ENCODE data around the gene GTF3C2. TPM values are rescaled to one million over a fixed set of nuclear protein-coding genes. Genes with fewer than 3 reads are reported as not detected.

Gene GTF3C2
- total RNA-seq, 1 experiment from 2014 or later: 36.2 TPM

GRCh38 chr2:27281855-27282559 lies 74.6 kb downstream of the GTF3C2 start, which contains the start of gene TRIM54:
Gene TRIM54, plus strand, starts transcription at chr2:27282429. Its CDS starts 303 bp downstream, at chr2:27282732.
- no peaks in the 10 kb centered on the region for H3K36me3 ChIP-seq
- H3K9me3 ChIP-seq (replicated peaks): no peaks in the 10 kb centered on the region
- no peak for DNase-seq (ENCODE audit: low read depth in 1 of 2, low spot score in 2 of 2)
- H3K27me3 ChIP-seq (replicated peaks): 0 out of 2 replicates have a peak, but pooled peaks cover 5% of the 10 kb centered on the region
- no peak within 1 kb of the TSS for H3K27ac ChIP-seq
- H3K4me3 ChIP-seq: no peak within 1 kb of the TSS
- H3K4me1 ChIP-seq (replicated peaks): peaks cover 16% of the 10 kb centered on the region

GRCh38 chr2:27281442-27281841 lies 75.1 kb downstream of the GTF3C2 start:
- H3K27me3 ChIP-seq (replicated peaks): 0 out of 2 replicates have a peak, but pooled peaks cover 5% of the 10 kb centered on the region
- no peak for DNase-seq (ENCODE audit: low read depth in 1 of 2, low spot score in 2 of 2)
- no peak overlapping the region for H3K27ac ChIP-seq
- H3K4me3 ChIP-seq: no peak overlapping the region
- H3K36me3 ChIP-seq: no peaks in the 10 kb centered on the region
- H3K9me3 ChIP-seq (replicated peaks): no peaks in the 10 kb centered on the region
- H3K4me1 ChIP-seq (replicated peaks): peaks cover 16% of the 10 kb centered on the region

GRCh38 chr2:27280826-27281225 lies 75.7 kb downstream of the GTF3C2 start:
- H3K27me3 ChIP-seq (replicated peaks): 0 out of 2 replicates have a peak, but pooled peaks cover 5% of the 10 kb centered on the region
- no peaks in the 10 kb centered on the region for H3K36me3 ChIP-seq
- no peak for DNase-seq (ENCODE audit: low read depth in 1 of 2, low spot score in 2 of 2)
- H3K9me3 ChIP-seq (replicated peaks): no peaks in the 10 kb centered on the region
- H3K4me3 ChIP-seq: no peak overlapping the region
- peaks cover 16% of the 10 kb centered on the region for H3K4me1 ChIP-seq (replicated peaks)
- no peak overlapping the region for H3K27ac ChIP-seq

GRCh38 chr2:27278010-27278409 lies 78.6 kb downstream of the GTF3C2 start:
- Histone ChIP-seq H3K27me3 (replicated peaks) (0 out of 2 replicates have a peak, but pooled peaks cover 5% of the 10 kb centered on the region), H3K36me3 (no peaks in the 10 kb centered on the region), H3K4me1 (replicated peaks) (peaks cover 15% of the 10 kb centered on the region), H3K9me3 (replicated peaks) (no peaks in the 10 kb centered on the region), H3K27ac (no peak overlapping the region), H3K4me3 (no peak overlapping the region)
- no peak for DNase-seq (ENCODE audit: low read depth in 1 of 2, low spot score in 2 of 2)

Other genes starting within 250 kb of the GTF3C2 start
- gene CGREF1, start 237.6 kb downstream of the GTF3C2 start, total RNA-seq (2014; rRNA removed; shearing (Covaris generic)): 2.1 and 3.1 TPM in 2 replicates
- gene ABHD1, start 232.9 kb downstream of the GTF3C2 start, total RNA-seq (2014; rRNA removed; shearing (Covaris generic)): not detected in 2 replicates
- gene PREB, start 222.1 kb downstream of the GTF3C2 start, total RNA-seq (2014; rRNA removed; shearing (Covaris generic)): 87.4 and 101 TPM in 2 replicates
- gene PRR30, start 217.4 kb downstream of the GTF3C2 start, total RNA-seq (2014; rRNA removed; shearing (Covaris generic)): not detected in 2 replicates
- not detected in 2 replicates for gene TCF23, start 207.8 kb downstream of the GTF3C2 start, total RNA-seq (2014; rRNA removed; shearing (Covaris generic))
- 104 and 153 TPM in 2 replicates for gene ATRAID, start 144.7 kb downstream of the GTF3C2 start, total RNA-seq (2014; rRNA removed; shearing (Covaris generic))
- gene SLC5A6, start 144.5 kb downstream of the GTF3C2 start, total RNA-seq (2014; rRNA removed; shearing (Covaris generic)): 40.8 and 42.0 TPM in 2 replicates
- 17.0 and 17.6 TPM in 2 replicates for gene CAD, start 139.4 kb downstream of the GTF3C2 start, total RNA-seq (2014; rRNA removed; shearing (Covaris generic))
- gene SLC30A3, start 93.7 kb downstream of the GTF3C2 start, total RNA-seq (2014; rRNA removed; shearing (Covaris generic)): not detected in 2 replicates
- gene DNAJC5G, start 81.3 kb downstream of the GTF3C2 start, total RNA-seq (2014; rRNA removed; shearing (Covaris generic)): not detected in 2 replicates
- not detected in 2 replicates for gene TRIM54, start 74.3 kb downstream of the GTF3C2 start, total RNA-seq (2014; rRNA removed; shearing (Covaris generic))
- gene UCN, start 48.3 kb downstream of the GTF3C2 start, total RNA-seq (2014; rRNA removed; shearing (Covaris generic)): 0.21 and 6.8 TPM in 2 replicates
- gene MPV17, start 33.7 kb downstream of the GTF3C2 start, total RNA-seq (2014; rRNA removed; shearing (Covaris generic)): 88.0 and 88.3 TPM in 2 replicates
- gene EIF2B4, start 13.6 kb upstream of the GTF3C2 start, total RNA-seq (2014; rRNA removed; shearing (Covaris generic)): 29.8 and 52.1 TPM in 2 replicates
- 148 and 170 TPM in 2 replicates for gene SNX17, start 13.9 kb upstream of the GTF3C2 start, total RNA-seq (2014; rRNA removed; shearing (Covaris generic))
- gene ZNF513, start 24.0 kb upstream of the GTF3C2 start, total RNA-seq (2014; rRNA removed; shearing (Covaris generic)): 7.7 and 13.1 TPM in 2 replicates
- gene PPM1G, start 52.8 kb upstream of the GTF3C2 start, total RNA-seq (2014; rRNA removed; shearing (Covaris generic)): 144 and 147 TPM in 2 replicates
- 83.1 and 132 TPM in 2 replicates for gene NRBP1, start 71.9 kb upstream of the GTF3C2 start, total RNA-seq (2014; rRNA removed; shearing (Covaris generic))
- not detected in 2 replicates for gene KRTCAP3, start 85.6 kb upstream of the GTF3C2 start, total RNA-seq (2014; rRNA removed; shearing (Covaris generic))
- gene IFT172, start 133.0 kb upstream of the GTF3C2 start, total RNA-seq (2014; rRNA removed; shearing (Covaris generic)): 12.4 and 18.4 TPM in 2 replicates
- gene FNDC4, start 138.4 kb upstream of the GTF3C2 start, total RNA-seq (2014; rRNA removed; shearing (Covaris generic)): 2.2 and 3.9 TPM in 2 replicates
- not detected in 2 replicates for gene GCKR, start 140.1 kb upstream of the GTF3C2 start, total RNA-seq (2014; rRNA removed; shearing (Covaris generic))
- 35.2 and 52.8 TPM in 2 replicates for gene ZNF512, start 226.3 kb upstream of the GTF3C2 start, total RNA-seq (2014; rRNA removed; shearing (Covaris generic))